ENCODE results near the gene LIAS. TPM values are rescaled to one million over a fixed set of nuclear protein-coding genes. Genes with fewer than 3 reads are reported as not detected.
"Not testable (repeated sequence)": the region's sequence is repeated elsewhere in the genome, so short reads cannot be mapped to it uniquely, and the experiment has no call there.

Gene LIAS
- total RNA-seq, 2 donors from 2014 or later = 17.6 to 17.9 TPM

DNA sequence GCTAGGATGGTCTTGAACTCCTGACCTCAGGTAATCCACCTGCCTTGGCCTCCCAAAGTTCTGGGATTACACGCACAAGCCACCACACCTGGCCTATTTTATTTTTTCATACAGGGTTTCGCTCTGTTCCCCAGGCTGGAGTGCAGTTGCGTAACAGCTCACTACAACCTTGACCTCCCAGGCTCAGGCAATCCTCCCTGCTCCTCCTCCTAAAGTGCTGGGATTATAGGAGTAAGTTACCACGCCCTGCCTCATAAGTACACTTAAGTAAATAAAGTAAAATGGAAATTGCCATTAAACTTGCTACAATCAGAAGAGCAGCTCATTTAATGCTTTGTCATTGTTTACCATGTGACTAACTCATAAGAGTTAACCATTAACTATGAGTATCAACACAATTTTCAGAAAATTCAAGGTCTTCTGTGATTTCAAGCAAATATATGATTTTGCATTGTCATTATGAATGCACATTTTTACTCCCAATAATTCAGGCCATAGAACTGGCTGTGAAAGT lies 56.1 kb downstream of the LIAS start:
- Histone ChIP-seq H3K27me3 (ENCODE audit: control insufficient read depth, insufficient read depth, low read length, poor library complexity, severe bottlenecking) (no peaks in the 10 kb centered on the region), H3K9me3 (ENCODE audit: control insufficient read depth, low read length) (no peaks in the 10 kb centered on the region), H3K4me3 (ENCODE audit: low read length) (no peak overlapping the region), H3K27ac (ENCODE audit: low read depth, low read length) (no peak overlapping the region), H3K36me3 (ENCODE audit: control insufficient read depth, insufficient read depth, low read length) (peaks cover 82% of the 10 kb centered on the region), H3K4me1 (ENCODE audit: control insufficient read depth, insufficient read depth, low read length) (no peaks in the 10 kb centered on the region), H3K9ac (ENCODE audit: extremely low read depth, low read length, poor library complexity, severe bottlenecking) (no peak overlapping the region)
- 98% methylated on average over 4 of the region's 4 CpGs; no CpG with 5 or more reads in 1 of the 2 experiments for WGBS, 2 experiments (ENCODE audit: insufficient coverage in 1 of 2, insufficient read length in 1 of 2)
- TF ChIP-seq, protein P1, sequence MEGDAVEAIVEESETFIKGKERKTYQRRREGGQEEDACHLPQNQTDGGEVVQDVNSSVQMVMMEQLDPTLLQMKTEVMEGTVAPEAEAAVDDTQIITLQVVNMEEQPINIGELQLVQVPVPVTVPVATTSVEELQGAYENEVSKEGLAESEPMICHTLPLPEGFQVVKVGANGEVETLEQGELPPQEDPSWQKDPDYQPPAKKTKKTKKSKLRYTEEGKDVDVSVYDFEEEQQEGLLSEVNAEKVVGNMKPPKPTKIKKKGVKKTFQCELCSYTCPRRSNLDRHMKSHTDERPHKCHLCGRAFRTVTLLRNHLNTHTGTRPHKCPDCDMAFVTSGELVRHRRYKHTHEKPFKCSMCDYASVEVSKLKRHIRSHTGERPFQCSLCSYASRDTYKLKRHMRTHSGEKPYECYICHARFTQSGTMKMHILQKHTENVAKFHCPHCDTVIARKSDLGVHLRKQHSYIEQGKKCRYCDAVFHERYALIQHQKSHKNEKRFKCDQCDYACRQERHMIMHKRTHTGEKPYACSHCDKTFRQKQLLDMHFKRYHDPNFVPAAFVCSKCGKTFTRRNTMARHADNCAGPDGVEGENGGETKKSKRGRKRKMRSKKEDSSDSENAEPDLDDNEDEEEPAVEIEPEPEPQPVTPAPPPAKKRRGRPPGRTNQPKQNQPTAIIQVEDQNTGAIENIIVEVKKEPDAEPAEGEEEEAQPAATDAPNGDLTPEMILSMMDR (conservative IDR thresholded peaks at IDR 0.05) = no peak
- Mint-ChIP-seq H3K4me3 (no peak overlapping the region), H3K27ac (peak overlapping the region; percentile 93), H3K4me1 (no peaks in the 10 kb centered on the region), H3K27me3 (ENCODE audit: insufficient read depth) (no peaks in the 10 kb centered on the region), H3K9me3 (no peaks in the 10 kb centered on the region), H3K36me3 (ENCODE audit: low read depth) (peaks cover 67% of the 10 kb centered on the region)
- DNase-seq = no peak

DNA sequence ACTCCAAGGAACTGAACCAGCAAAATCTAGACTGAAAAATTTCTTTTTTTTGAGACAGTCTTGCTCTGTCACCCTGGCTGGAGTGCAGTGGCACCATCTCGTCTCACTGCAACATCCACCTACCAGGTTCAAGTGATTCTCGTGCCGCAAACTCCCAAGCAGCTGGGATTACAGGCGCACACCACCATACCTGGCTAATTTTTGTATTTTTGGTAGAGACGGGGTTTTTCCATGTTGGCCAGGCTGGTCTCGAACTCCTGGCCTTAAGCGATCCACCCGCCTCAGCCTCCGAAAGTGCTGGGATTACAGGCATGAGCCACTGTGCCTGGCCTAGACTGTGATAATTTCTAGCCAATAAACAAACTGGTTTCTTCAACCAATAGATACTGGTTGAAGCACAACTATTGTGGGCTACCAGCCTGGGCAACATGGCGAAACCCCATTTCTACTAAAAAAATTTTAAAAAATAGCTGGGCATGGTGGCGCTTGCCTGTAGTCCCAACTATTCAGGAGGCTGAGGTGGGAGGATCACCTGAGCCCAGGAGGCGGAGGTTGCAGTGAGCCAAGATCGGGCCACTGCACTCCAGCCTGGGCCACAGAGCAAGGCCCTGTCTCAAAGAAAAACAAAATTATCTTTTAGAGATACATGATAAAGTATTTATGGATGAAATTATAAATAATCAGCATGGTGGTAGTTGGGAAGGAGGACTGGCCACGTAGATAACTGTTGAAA lies 57.0 kb downstream of the LIAS start:
- not testable (repeated sequence) for H3K9me3 Mint-ChIP-seq; H3K27ac ChIP-seq (ENCODE audit: low read depth, low read length); H3K27me3 Mint-ChIP-seq (ENCODE audit: insufficient read depth); H3K4me3 Mint-ChIP-seq; H3K9ac ChIP-seq (ENCODE audit: extremely low read depth, low read length, poor library complexity, severe bottlenecking); H3K27me3 ChIP-seq (ENCODE audit: control insufficient read depth, insufficient read depth, low read length, poor library complexity, severe bottlenecking); H3K4me1 Mint-ChIP-seq; DNase-seq; H3K4me3 ChIP-seq (ENCODE audit: low read length); H3K9me3 ChIP-seq (ENCODE audit: control insufficient read depth, low read length); H3K27ac Mint-ChIP-seq; H3K4me1 ChIP-seq (ENCODE audit: control insufficient read depth, insufficient read depth, low read length)
- peaks cover 63% of the 10 kb centered on the region for H3K36me3 Mint-ChIP-seq (ENCODE audit: low read depth)
- WGBS, 2 experiments (ENCODE audit: insufficient coverage in 1 of 2, insufficient read length in 1 of 2) = 96% methylated on average over 11 to 14 of the region's 14 CpGs
- H3K36me3 ChIP-seq (ENCODE audit: control insufficient read depth, insufficient read depth, low read length) = peaks cover 80% of the 10 kb centered on the region

DNA sequence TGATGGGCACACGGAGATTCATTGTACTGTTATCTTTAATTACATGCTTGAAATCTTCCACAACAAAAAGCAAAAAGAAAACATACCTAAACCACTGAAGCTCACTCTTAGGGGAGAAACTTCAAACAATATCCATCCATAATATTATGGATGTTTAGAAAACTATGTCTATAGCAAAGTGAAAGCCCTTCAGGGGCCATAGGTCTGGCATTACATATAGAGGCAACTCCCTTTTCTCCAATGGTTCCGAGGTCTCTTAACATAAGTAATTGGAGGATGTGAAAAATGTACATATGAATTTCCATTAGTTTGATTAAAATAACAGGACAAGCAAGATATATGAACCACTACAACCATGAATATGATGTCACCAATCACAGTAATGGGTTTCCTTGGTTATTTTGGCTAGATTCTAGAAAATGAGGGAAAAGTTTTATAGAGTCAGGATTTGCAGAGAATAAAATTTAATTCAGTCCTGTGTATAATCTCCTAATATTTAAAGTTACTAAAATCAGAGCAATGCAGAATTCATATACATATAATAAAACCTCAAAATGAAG lies 57.6 kb downstream of the LIAS start:
- TF ChIP-seq, protein P1 (conservative IDR thresholded peaks at IDR 0.05) = no peak
- no peak for DNase-seq
- Mint-ChIP-seq H3K4me3 (no peak overlapping the region), H3K27ac (no peak overlapping the region), H3K27me3 (ENCODE audit: insufficient read depth) (no peaks in the 10 kb centered on the region), H3K4me1 (no peaks in the 10 kb centered on the region), H3K9me3 (no peaks in the 10 kb centered on the region), H3K36me3 (ENCODE audit: low read depth) (peaks cover 65% of the 10 kb centered on the region)
- Histone ChIP-seq H3K36me3 (ENCODE audit: control insufficient read depth, insufficient read depth, low read length) (peaks cover 87% of the 10 kb centered on the region), H3K9ac (ENCODE audit: extremely low read depth, low read length, poor library complexity, severe bottlenecking) (no peak overlapping the region), H3K4me3 (ENCODE audit: low read length) (no peak overlapping the region), H3K27ac (ENCODE audit: low read depth, low read length) (no peak overlapping the region), H3K27me3 (ENCODE audit: control insufficient read depth, insufficient read depth, low read length, poor library complexity, severe bottlenecking) (no peaks in the 10 kb centered on the region), H3K9me3 (ENCODE audit: control insufficient read depth, low read length) (no peaks in the 10 kb centered on the region), H3K4me1 (ENCODE audit: control insufficient read depth, insufficient read depth, low read length) (no peaks in the 10 kb centered on the region)
- WGBS, 2 experiments (ENCODE audit: insufficient coverage in 1 of 2, insufficient read length in 1 of 2) = 91% methylated on average over 2 of the region's 2 CpGs; no CpG with 5 or more reads in 1 of the 2 experiments

Data from endodermal cell (in vitro differentiated cells).